ENCODE measurements around the gene SSB.
"Not testable (repeated sequence)": the region's sequence is repeated elsewhere in the genome, so short reads cannot be mapped to it uniquely, and the experiment has no call there.

GRCh38 chr2:169841625-169842024, 43.0 kb downstream of the SSB start:
- not testable (repeated sequence) for TF ChIP-seq CTCF (IDR thresholded peaks at IDR 0.05; ENCODE audit: borderline replicate concordance, extremely low read depth, low read length, poor library complexity, severe bottlenecking); EZH2 (IDR thresholded peaks at IDR 0.05; ENCODE audit: borderline replicate concordance, low read depth, low read length, severe bottlenecking)
